ENCODE results near the gene EFHB.
A peak's percentile ranks its signal among the peaks of the same experiment; 100 is the strongest.

The EFHB gene

DNA sequence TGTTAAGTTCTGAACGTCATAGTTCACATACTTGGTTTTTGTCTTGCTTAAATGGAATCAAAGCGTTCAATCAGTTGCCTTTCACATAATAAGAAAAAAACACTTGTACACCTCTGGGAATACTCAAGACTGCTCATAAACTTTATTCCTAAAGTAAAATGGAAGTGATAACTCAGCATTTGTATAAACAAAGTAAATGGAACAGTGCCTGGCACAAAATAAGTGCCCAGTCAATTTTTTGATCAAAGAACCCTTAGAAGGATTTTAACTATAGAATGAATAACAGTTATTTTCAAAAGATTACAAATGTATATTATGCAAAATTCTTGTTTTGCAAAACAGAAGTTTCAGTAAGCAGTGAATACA lies 14.2 kb upstream of the EFHB start:
- TF ChIP-seq FOXP2 (optimal IDR thresholded peaks at IDR 0.05; ENCODE audit: borderline replicate concordance, extremely low read depth, extremely low read length, insufficient read depth), result no peak
- no peak for TF ChIP-seq TAF1 (IDR thresholded peaks at IDR 0.05; ENCODE audit: borderline replicate concordance, insufficient read depth, low read length)
- no peak for TF ChIP-seq SIN3A (IDR thresholded peaks at IDR 0.05; ENCODE audit: borderline replicate concordance, insufficient read depth, low read length)
- TF ChIP-seq POLR2AphosphoS5 (IDR thresholded peaks at IDR 0.05; ENCODE audit: low read depth, low read length), result no peak
- TF ChIP-seq, protein P1, sequence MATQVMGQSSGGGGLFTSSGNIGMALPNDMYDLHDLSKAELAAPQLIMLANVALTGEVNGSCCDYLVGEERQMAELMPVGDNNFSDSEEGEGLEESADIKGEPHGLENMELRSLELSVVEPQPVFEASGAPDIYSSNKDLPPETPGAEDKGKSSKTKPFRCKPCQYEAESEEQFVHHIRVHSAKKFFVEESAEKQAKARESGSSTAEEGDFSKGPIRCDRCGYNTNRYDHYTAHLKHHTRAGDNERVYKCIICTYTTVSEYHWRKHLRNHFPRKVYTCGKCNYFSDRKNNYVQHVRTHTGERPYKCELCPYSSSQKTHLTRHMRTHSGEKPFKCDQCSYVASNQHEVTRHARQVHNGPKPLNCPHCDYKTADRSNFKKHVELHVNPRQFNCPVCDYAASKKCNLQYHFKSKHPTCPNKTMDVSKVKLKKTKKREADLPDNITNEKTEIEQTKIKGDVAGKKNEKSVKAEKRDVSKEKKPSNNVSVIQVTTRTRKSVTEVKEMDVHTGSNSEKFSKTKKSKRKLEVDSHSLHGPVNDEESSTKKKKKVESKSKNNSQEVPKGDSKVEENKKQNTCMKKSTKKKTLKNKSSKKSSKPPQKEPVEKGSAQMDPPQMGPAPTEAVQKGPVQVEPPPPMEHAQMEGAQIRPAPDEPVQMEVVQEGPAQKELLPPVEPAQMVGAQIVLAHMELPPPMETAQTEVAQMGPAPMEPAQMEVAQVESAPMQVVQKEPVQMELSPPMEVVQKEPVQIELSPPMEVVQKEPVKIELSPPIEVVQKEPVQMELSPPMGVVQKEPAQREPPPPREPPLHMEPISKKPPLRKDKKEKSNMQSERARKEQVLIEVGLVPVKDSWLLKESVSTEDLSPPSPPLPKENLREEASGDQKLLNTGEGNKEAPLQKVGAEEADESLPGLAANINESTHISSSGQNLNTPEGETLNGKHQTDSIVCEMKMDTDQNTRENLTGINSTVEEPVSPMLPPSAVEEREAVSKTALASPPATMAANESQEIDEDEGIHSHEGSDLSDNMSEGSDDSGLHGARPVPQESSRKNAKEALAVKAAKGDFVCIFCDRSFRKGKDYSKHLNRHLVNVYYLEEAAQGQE (IDR thresholded peaks at IDR 0.05; ENCODE audit: insufficient read depth in 1 of 2, low read depth in 2 of 2, low read length in 2 of 2), result no peak

DNA sequence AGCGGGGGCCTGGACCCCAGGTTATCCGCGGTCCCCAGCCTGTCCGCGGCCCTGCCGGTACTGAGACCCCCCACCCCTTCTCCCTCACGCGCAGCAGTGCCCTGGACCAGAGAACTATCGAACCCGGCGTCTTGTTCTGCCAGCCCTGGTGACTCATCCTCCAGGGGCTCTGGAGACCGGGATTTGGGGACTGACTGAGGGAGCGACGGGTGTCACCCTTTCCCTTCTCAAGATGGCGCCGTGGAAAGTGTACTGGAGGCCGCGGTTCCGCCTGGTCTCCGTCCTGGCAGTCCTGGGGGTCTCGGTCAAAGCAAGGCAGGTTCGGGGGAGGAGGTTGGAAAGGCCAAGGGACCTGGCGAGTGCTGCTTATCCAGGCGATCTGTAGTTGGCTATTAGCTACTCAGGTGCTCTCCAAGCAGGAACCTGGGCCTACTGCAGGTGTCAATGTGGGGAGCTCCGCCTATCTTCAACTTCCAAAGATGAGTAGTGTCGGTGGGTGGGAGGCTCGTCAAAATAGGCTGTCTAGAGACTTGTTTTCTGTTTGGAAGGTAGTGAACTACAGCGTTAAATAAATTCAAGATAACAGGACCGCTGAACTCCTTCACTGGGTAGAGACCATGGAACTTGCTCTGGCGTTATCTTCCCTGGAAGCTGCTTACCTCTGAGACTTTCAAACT lies 13.7 kb upstream of the EFHB start:
- no peak for TF ChIP-seq TAF1 (IDR thresholded peaks at IDR 0.05; ENCODE audit: borderline replicate concordance, insufficient read depth, low read length)
- TF ChIP-seq SIN3A (IDR thresholded peaks at IDR 0.05; ENCODE audit: borderline replicate concordance, insufficient read depth, low read length), result no peak
- no peak; the same call in 1 of the 2 replicates for TF ChIP-seq POLR2AphosphoS5 (IDR thresholded peaks at IDR 0.05; ENCODE audit: low read depth, low read length)
- TF ChIP-seq FOXP2 (optimal IDR thresholded peaks at IDR 0.05; ENCODE audit: borderline replicate concordance, extremely low read depth, extremely low read length, insufficient read depth), result no peak
- TF ChIP-seq, protein P1 (IDR thresholded peaks at IDR 0.05; ENCODE audit: insufficient read depth in 1 of 2, low read depth in 2 of 2, low read length in 2 of 2), result no peak

DNA sequence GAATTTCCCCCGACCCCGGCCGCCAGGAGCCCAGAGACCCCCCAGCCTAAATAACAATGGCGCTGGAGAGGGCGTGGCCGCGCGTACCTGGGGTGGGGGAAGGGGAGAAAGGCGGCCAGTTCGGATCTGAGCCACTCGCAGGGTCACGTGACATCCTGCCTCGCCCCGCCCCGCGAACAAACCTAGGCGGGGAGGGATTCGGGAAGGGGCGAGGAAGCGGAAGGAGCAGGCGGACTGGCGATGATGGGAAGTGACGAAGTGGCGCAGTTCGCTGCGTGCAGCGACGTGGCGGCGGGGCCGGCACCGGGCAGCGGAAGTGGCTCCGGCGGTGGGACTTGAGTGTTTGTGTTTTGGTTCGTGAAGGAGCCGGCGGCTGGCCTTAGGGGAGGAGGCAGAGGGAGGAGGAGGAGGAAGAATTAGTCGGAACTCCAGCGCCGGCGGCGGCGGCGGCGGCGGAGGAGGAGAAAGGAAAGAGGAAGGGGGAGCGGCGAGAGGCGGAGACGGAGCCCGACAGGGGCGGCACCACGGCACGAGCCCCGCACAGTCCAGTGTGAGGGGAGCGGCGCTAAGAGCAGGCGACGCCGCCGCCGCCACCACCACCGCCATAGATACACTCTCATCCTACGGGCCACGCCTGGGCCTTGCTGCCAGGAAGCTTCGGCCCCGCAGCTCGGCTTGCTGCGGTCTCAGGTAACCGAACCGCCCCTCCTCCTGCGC lies 13.0 kb upstream of the EFHB start, which contains the start of gene RAB5A:
TSS of gene RAB5A (plus strand) at position 266 of the 717 bp plus-strand sequence. CDS start 3,802 bp downstream, outside the sequence.
- TF ChIP-seq, protein P1 (IDR thresholded peaks at IDR 0.05; ENCODE audit: insufficient read depth in 1 of 2, low read depth in 2 of 2, low read length in 2 of 2), result no peak
- TF ChIP-seq TAF1 (IDR thresholded peaks at IDR 0.05; ENCODE audit: borderline replicate concordance, insufficient read depth, low read length) (no peak), SIN3A (IDR thresholded peaks at IDR 0.05; ENCODE audit: borderline replicate concordance, insufficient read depth, low read length) (no peak), FOXP2 (optimal IDR thresholded peaks at IDR 0.05; ENCODE audit: borderline replicate concordance, extremely low read depth, extremely low read length, insufficient read depth) (peak; percentile 65), POLR2AphosphoS5 (IDR thresholded peaks at IDR 0.05; ENCODE audit: low read depth, low read length) (peak; percentile 38; the same call in 1 of the 2 replicates)

DNA sequence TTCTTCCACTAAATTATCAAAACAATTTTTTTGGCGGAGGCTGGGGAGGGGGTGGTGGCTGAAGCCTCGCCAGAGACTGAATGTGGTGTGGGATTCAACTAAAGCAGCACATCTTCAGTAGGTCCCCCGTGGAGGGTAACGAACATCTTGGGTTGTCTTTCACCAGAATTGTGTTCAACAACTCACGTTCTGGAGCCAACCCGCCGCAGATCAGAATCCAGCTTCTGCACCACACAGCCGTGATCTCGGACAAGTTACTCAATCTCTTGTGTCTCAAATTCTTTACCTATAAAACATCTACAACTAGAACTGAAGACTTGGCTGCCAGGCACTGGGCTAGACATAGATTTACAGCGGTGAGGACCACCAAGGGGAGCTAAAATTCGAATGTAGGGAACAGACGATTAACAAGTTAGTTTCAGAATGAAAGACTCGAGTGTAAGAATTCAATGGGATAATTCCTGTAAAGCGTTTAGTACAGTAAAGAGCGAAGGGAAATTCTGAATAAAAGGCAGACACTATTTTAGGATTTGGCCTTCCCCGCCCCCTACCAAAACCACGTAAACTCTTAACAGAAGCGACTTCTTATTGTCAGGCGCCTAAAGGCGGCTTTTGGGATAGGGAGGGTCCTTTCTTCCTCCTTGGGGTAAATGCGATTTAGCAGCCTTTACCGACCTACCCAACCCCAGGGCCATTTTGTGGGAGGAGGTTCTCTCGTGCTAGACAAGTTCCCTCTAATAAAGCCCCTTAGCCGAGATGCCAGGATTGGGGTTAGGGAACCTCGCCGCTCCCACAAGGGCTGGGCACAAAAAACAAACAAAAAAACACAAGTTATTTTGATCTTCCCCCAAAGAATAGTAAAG lies 12.2 kb upstream of the EFHB start:
- TF ChIP-seq, protein P1 (IDR thresholded peaks at IDR 0.05; ENCODE audit: insufficient read depth in 1 of 2, low read depth in 2 of 2, low read length in 2 of 2), result no peak
- no peak for TF ChIP-seq SIN3A (IDR thresholded peaks at IDR 0.05; ENCODE audit: borderline replicate concordance, insufficient read depth, low read length)
- no peak for TF ChIP-seq TAF1 (IDR thresholded peaks at IDR 0.05; ENCODE audit: borderline replicate concordance, insufficient read depth, low read length)
- TF ChIP-seq POLR2AphosphoS5 (IDR thresholded peaks at IDR 0.05; ENCODE audit: low read depth, low read length), result no peak
- TF ChIP-seq FOXP2 (optimal IDR thresholded peaks at IDR 0.05; ENCODE audit: borderline replicate concordance, extremely low read depth, extremely low read length, insufficient read depth), result no peak

Data from PFSK-1 (cell line).